H9 (cell line): Measurements from ENCODE around the gene COA8. TPM values are rescaled to one million over a fixed set of nuclear protein-coding genes. Genes with fewer than 3 reads are reported as not detected.
A peak's percentile ranks its signal among the peaks of the same experiment; 100 is the strongest.

Experiments
- DNase-seq: peaks from one replicate; pipeline ENCODE4 v3.0.0-alpha.2; 2017
- H2AFZ ChIP-seq: one replicate; pipeline ENCODE4 v1.6.1; 2013; ENCODE audit warnings: mild to moderate bottlenecking, low read length, control low read depth, moderate library complexity
- H2AK5ac ChIP-seq: 2 replicates; pipeline ENCODE4 v1.6.1; 2013; ENCODE audit warnings: low read length, control low read depth, mixed read lengths; ENCODE audit not compliant: insufficient read length
- H2BK120ac ChIP-seq: one replicate; pipeline ENCODE4 v1.6.1; 2013; ENCODE audit warnings: low read depth, mild to moderate bottlenecking, low read length, control low read depth, inconsistent platforms; ENCODE audit not compliant: poor library complexity, severe bottlenecking
- H2BK12ac ChIP-seq: 2 replicates; pipeline ENCODE4 v1.6.1; 2013; ENCODE audit warnings: low read length, control low read depth, mixed read lengths, low read depth; ENCODE audit not compliant: insufficient read length
- H2BK15ac ChIP-seq: 2 replicates; pipeline ENCODE4 v1.6.1; 2013; ENCODE audit warnings: low read depth, low read length, control low read depth
- H2BK20ac ChIP-seq: one replicate; pipeline ENCODE4 v1.6.1; 2013; ENCODE audit warnings: low read depth, mild to moderate bottlenecking, low read length, control low read depth, inconsistent platforms; ENCODE audit not compliant: poor library complexity, severe bottlenecking
- H2BK5ac ChIP-seq: 2 replicates; pipeline ENCODE4 v1.6.1; 2013; ENCODE audit warnings: low read length, control low read depth, mixed read lengths; ENCODE audit not compliant: insufficient read length
- H3K14ac ChIP-seq: 2 replicates; pipeline ENCODE4 v1.6.1; 2013; ENCODE audit warnings: low read length, control low read depth; ENCODE audit not compliant: insufficient read depth
- H3K18ac ChIP-seq: 2 replicates; pipeline ENCODE4 v1.6.1; 2013; ENCODE audit warnings: low read depth, mild to moderate bottlenecking, mixed read lengths, low read length, control low read depth; ENCODE audit not compliant: insufficient read length
- H3K23ac ChIP-seq: 2 replicates; pipeline ENCODE4 v1.6.1; 2013; ENCODE audit warnings: low read length, control low read depth, mixed read lengths, low read depth; ENCODE audit not compliant: insufficient read length
- H3K23me2 ChIP-seq: 2 replicates; pipeline ENCODE4 v1.6.1; 2013; ENCODE audit warnings: low read depth, mild to moderate bottlenecking, mixed read lengths, low read length, control low read depth; ENCODE audit not compliant: insufficient read length, poor library complexity, severe bottlenecking
- H3K27ac ChIP-seq: 2 replicates; pipeline ENCODE4 v1.5.1; 2013; ENCODE audit warnings: low read length, control low read depth, mixed read lengths, low read depth; ENCODE audit not compliant: insufficient read length
- H3K27me3 ChIP-seq: 2 replicates; pipeline ENCODE4 v1.6.1; 2013; ENCODE audit warnings: low read length, control low read depth, inconsistent platforms; ENCODE audit not compliant: insufficient read depth
- H3K4ac ChIP-seq: 2 replicates; pipeline ENCODE4 v1.6.1; 2013; ENCODE audit warnings: low read depth, mild to moderate bottlenecking, control low read depth, inconsistent platforms, low read length, moderate library complexity
- H3K4me1 ChIP-seq: 2 replicates; pipeline ENCODE4 v1.6.1; 2013; ENCODE audit warnings: low read length, control low read depth, inconsistent platforms; ENCODE audit not compliant: insufficient read depth
- H3K4me2 ChIP-seq: 2 replicates; pipeline ENCODE4 v1.6.1; 2013; ENCODE audit warnings: low read length, control low read depth, mixed read lengths; ENCODE audit not compliant: insufficient read length, insufficient read depth
- H3K56ac ChIP-seq: 2 replicates; pipeline ENCODE4 v1.6.1; 2013; ENCODE audit warnings: low read depth, mild to moderate bottlenecking, mixed read lengths, low read length, control low read depth; ENCODE audit not compliant: insufficient read length
- H3K79me1 ChIP-seq: 2 replicates; pipeline ENCODE4 v1.6.1; 2013; ENCODE audit warnings: low read depth, mild to moderate bottlenecking, moderate library complexity, low read length, control low read depth, inconsistent platforms; ENCODE audit not compliant: insufficient read depth, poor library complexity, severe bottlenecking
- H3K79me2 ChIP-seq: 2 replicates; pipeline ENCODE4 v1.6.1; 2013; ENCODE audit warnings: low read length, control low read depth, inconsistent platforms; ENCODE audit not compliant: insufficient read depth
- H3K9ac ChIP-seq: 2 replicates; pipeline ENCODE4 v1.6.1; 2013; ENCODE audit warnings: low read length, control low read depth, mixed read lengths; ENCODE audit not compliant: insufficient read length; ENCODE audit errors: extremely low read depth
- H3K9me3 ChIP-seq: one replicate; pipeline ENCODE4 v1.6.1; 2013; ENCODE audit warnings: low read depth, low read length, inconsistent platforms; ENCODE audit not compliant: control insufficient read depth
- H3T11ph ChIP-seq: one replicate; pipeline ENCODE4 v1.6.1; 2013; ENCODE audit warnings: mild to moderate bottlenecking, low read length, control low read depth, inconsistent platforms
- H4K20me1 ChIP-seq: one replicate; pipeline ENCODE4 v1.6.1; 2013; ENCODE audit not compliant: control insufficient read depth, insufficient read length, insufficient read depth
- H4K5ac ChIP-seq: 2 replicates; pipeline ENCODE4 v1.6.1; 2013; ENCODE audit warnings: low read depth, mild to moderate bottlenecking, mixed read lengths, low read length, control low read depth; ENCODE audit not compliant: insufficient read length
- H4K8ac ChIP-seq: replicated peaks from 2 replicates; pipeline ENCODE4 v1.6.1; 2013; ENCODE audit warnings: low read length, control low read depth, mixed read lengths, low read depth; ENCODE audit not compliant: insufficient read length
- H4K91ac ChIP-seq: 2 replicates; pipeline ENCODE4 v1.6.1; 2013; ENCODE audit warnings: low read depth, mild to moderate bottlenecking, moderate library complexity, mixed read lengths, low read length, control low read depth; ENCODE audit not compliant: insufficient read length
- H3K27ac Mint-ChIP-seq, 3 experiments: 2 replicates in 2 of 3; 3 replicates in 1 of 3; pipeline ENCODE4 v1.8.0; 2020 to 2021; ENCODE audit warnings: mixed read lengths in 3 of 3, mild to moderate bottlenecking in 1 of 3, moderate library complexity in 1 of 3
- H3K27me3 Mint-ChIP-seq: 2 replicates; pipeline ENCODE4 v1.8.0; 2021; ENCODE audit warnings: low read depth, mild to moderate bottlenecking, moderate library complexity, mixed read lengths
- H3K36me3 Mint-ChIP-seq, 3 experiments: 2 replicates in 2 of 3; 3 replicates in 1 of 3; pipeline ENCODE4 v1.8.0; 2020 to 2021; ENCODE audit warnings: low read depth in 3 of 3, mixed read lengths in 3 of 3; ENCODE audit not compliant: insufficient read depth in 1 of 3
- H3K4me1 Mint-ChIP-seq, 2 experiments: 2 replicates each; pipeline ENCODE4 v1.8.0; 2020; ENCODE audit warnings: mixed read lengths in 2 of 2
- H3K4me3 Mint-ChIP-seq, 2 experiments: 2 replicates in 1 of 2; 3 replicates in 1 of 2; pipeline ENCODE4 v1.8.0; 2020 to 2021; ENCODE audit warnings: mild to moderate bottlenecking in 2 of 2, mixed read lengths in 2 of 2, moderate library complexity in 1 of 2
- H3K9me3 Mint-ChIP-seq, 2 experiments: 2 replicates in 1 of 2; 3 replicates in 1 of 2; pipeline ENCODE4 v1.8.0; 2020; ENCODE audit warnings: mild to moderate bottlenecking in 2 of 2, mixed read lengths in 2 of 2, moderate library complexity in 1 of 2
- CTCF ChIP-seq: fragments of 200-600 bp; sonication (generic); conservative IDR thresholded peaks from 3 replicates; pipeline ENCODE4 v1.8.0; 2021; ENCODE audit warnings: antibody characterized with exemption, mild to moderate bottlenecking
- WGBS: extraction: QIAGEN DNeasy Blood & Tissue Kit; methylation state at CpG from one replicate; pipeline ENCODE4 v1.1.7; 2013; ENCODE audit warnings: missing lambda C conversion rate, low lambda C conversion rate, mixed read lengths; ENCODE audit not compliant: insufficient read length; ENCODE audit errors: extremely low coverage; 5-methylcytosine and 5-hydroxymethylcytosine counted together
- total RNA-seq: library from RNA; stranded (reverse); gene quantifications from 2 replicates; pipeline ENCODE4 v1.2.1, GENCODE V29; 2021

Gene COA8
- total RNA-seq, 1 experiment from 2014 or later = 45.5 TPM

- H2AK5ac ChIP-seq = no peak overlapping the region
- no peaks in the 10 kb centered on the region for H3K27me3 ChIP-seq
- Mint-ChIP-seq H3K4me3 (no peak overlapping the region; a peak in 1 of 5 replicates), H3K27ac (peak overlapping the region in 2 of 3 experiments; percentile 64 to 86; a peak in 2 of 7 replicates), H3K9me3 (no peaks in the 10 kb centered on the region), H3K4me1 (peaks cover 7 to 8% of the 10 kb centered on the region in 2 experiments), H3K36me3 (peaks cover 0 to 3% (median 0%) of the 10 kb centered on the region in 3 experiments; a peak in 1 of 7 replicates), H3K27me3 (no peaks in the 10 kb centered on the region)
- no peaks in the 10 kb centered on the region for H3K79me2 ChIP-seq
- TF ChIP-seq CTCF = no peak
- no peak for DNase-seq
- H4K8ac ChIP-seq = no peak overlapping the region
- no peaks in the 10 kb centered on the region for H3K23me2 ChIP-seq
- no peaks in the 10 kb centered on the region for H3K9me3 ChIP-seq
- no peak overlapping the region for H2BK5ac ChIP-seq
- H3K56ac ChIP-seq = no peak overlapping the region
- H3K14ac ChIP-seq = no peak overlapping the region
- no peak overlapping the region for H3K23ac ChIP-seq
- no CpG with 5 or more reads among the region's 18 CpGs for WGBS
- H4K91ac ChIP-seq = no peak overlapping the region
- no peak overlapping the region for H4K5ac ChIP-seq
- H3T11ph ChIP-seq = no peak overlapping the region
- no peak overlapping the region for H2BK20ac ChIP-seq
- no peak overlapping the region for H2BK120ac ChIP-seq
- no peak overlapping the region for H3K9ac ChIP-seq
- no peak overlapping the region for H3K4ac ChIP-seq
- H3K4me2 ChIP-seq = no peak overlapping the region
- no peaks in the 10 kb centered on the region for H3K79me1 ChIP-seq
- no peak overlapping the region for H2BK12ac ChIP-seq
- no peaks in the 10 kb centered on the region for H3K4me1 ChIP-seq
- H3K27ac ChIP-seq = no peak overlapping the region
- H2BK15ac ChIP-seq = no peak overlapping the region
- no peak overlapping the region for H2AFZ ChIP-seq
- no peaks in the 10 kb centered on the region for H4K20me1 ChIP-seq
- H3K18ac ChIP-seq = no peak overlapping the region
Observed at GRCh38 chr14:103552011-103552845, 10.5 kb upstream of the COA8 start.
